Lower leg skin (tissue), 3 donors: ENCODE measurements around the gene SPATA21.

Source experiments
- POLR2A ChIP-seq, 2 donors: fragments of 450-650 bp; IDR thresholded peaks; one replicate each; pipeline ENCODE4 v1.6.1; 2016 to 2017; ENCODE audit warnings: antibody characterized with exemption in 2 of 2, mild to moderate bottlenecking in 1 of 2, moderate library complexity in 1 of 2
- TF ChIP-seq, protein P1 (sequence below), 3 donors: fragments of 450-650 bp; IDR thresholded peaks; one replicate each; pipeline ENCODE4 v1.5.1; 2016; ENCODE audit warnings: antibody characterized with exemption in 3 of 3, mild to moderate bottlenecking in 3 of 3, moderate library complexity in 2 of 3

DNA sequence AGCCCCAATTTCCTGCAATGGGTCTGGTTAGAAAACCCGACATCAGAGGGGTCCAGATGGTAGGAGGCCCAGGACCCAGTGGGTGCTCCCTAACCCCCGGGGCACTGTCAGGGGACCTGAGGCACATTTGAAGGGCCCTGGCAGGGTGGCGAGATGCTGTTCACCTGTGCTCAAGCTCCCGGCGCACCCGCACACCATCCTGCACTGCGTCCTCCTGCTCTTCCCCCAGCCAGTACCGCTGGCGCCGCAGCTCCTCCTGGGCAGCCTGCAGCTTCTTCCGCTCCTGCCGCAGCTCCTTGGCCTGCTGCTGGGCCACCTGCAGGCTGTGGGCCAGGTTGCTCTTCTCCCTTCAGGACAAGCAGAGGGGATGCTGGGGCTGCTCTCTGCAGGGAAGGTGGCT, 40.9 kb upstream of the SPATA21 start:
- TF ChIP-seq, protein P1, sequence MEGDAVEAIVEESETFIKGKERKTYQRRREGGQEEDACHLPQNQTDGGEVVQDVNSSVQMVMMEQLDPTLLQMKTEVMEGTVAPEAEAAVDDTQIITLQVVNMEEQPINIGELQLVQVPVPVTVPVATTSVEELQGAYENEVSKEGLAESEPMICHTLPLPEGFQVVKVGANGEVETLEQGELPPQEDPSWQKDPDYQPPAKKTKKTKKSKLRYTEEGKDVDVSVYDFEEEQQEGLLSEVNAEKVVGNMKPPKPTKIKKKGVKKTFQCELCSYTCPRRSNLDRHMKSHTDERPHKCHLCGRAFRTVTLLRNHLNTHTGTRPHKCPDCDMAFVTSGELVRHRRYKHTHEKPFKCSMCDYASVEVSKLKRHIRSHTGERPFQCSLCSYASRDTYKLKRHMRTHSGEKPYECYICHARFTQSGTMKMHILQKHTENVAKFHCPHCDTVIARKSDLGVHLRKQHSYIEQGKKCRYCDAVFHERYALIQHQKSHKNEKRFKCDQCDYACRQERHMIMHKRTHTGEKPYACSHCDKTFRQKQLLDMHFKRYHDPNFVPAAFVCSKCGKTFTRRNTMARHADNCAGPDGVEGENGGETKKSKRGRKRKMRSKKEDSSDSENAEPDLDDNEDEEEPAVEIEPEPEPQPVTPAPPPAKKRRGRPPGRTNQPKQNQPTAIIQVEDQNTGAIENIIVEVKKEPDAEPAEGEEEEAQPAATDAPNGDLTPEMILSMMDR (IDR thresholded peaks at IDR 0.05): no peak
- no peak for TF ChIP-seq POLR2A (IDR thresholded peaks at IDR 0.05)
